ENCODE data around the gene REX1BD.

The REX1BD gene

DNA sequence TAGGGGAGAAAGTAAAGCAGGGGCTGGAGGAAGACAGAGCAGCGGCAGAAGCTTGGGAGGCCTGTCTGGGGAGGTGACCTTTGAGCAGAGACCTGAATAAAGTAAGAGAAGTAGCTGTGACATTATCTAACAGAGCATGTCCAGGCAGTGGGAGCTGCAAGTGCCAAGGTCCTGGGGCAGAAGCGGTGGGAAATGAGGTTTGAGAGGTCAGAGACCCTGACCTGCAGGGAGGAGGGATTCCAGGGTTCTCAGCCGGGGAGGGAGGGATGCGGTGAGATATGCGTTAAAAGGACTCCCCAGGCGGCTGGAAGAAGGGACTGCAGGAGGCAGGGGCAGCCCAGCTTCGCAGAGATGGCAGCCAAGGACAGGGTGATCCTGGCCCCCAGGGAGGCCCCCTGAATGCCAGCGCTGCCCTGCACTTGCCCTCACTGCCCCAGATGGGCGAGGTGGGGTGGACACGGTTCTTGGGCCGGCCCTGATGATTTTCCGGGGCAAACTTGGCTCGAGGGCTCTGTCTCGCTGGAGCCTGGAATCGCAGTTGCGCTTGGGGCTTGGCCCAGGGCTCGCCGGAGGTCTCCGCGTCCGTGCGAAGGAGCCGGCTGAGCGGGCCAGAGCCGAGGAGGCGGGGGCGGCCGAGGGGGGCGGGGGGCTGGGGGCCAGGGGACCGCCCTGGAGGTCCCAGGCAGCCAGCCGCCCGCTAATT is 14.8 kb downstream of the REX1BD start:
- DNase-seq (ENCODE audit: low read depth, low spot score) = no peak

DNA sequence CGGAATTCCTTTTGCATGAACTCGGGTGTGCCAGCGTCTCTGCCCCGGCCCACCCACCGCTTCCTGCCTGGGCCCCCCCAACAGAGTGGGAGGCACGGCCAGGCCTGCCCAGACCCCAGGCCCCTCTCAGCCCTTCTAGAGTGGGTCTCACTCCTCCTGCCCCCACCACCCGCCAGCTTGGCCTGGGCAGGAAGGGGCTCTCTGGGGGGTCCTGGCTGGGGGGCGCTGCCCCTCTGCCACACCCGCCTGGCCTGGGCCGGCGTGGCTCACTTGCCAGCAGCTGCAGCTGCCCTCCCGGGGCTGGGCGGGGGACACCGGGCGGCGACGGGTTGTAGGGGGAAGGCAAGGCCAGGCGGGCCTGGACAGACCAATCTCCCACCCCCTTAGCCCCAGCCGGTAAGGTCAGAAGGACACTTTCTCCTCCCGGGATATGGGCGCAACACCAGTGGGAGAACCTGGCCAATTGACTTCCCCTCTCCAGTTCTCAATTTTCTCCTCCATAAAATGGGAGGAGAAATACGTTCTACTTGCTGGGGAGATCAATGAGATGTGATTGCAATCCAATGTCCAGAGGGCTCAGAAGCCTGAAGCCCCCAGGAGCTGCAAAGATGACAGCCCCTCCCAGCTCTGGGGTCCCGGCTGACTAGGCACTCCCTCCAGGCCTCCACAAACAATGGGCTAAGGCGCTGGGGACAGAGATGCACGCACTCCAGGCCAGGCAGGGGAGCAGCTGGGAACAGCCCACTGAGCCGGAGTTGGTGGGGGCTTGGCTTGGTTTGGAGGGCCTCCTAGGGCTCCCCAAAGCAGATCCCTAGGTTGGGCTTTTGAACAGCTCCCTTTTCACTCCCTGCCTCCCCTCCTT is 15.6 kb downstream of the REX1BD start:
- no peak for DNase-seq (ENCODE audit: low read depth, low spot score)

DNA sequence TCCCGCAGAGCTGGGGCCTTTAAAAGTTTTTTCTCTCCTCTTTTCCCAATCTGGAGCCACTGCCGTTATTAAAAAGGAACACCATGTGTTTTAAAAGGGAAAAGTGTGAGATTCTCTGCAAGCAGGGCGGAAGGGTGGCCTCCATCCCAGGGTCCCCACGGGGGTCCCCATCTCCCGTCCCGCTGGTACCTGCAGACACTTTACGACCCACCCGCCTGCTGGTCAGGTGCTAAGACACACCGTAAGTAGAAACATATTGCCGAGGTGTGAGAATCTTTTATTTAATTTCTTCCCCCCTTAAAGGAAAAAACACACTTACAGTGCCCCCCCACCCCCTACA is 16.2 kb downstream of the REX1BD start:
- no peak for DNase-seq (ENCODE audit: low read depth, low spot score)

DNA sequence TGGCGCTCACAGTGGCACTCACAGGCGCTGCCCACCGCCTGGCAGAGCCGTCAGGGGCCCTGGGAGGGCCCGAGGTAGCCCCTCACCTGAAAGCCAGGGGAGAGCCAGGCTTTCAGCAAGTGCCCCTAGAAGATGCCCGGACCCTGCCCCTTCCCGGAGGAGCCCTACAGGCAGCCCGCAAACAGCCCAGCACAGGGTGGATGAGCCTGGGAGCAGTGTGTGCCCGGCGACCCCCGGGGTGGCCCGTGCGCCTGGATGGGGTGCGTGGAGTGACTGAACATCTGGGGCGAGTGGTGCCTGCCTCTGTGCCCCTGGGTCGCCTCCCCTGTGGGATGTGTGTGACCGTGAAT is 16.6 kb downstream of the REX1BD start:
- DNase-seq (ENCODE audit: low read depth, low spot score) = no peak

DNA sequence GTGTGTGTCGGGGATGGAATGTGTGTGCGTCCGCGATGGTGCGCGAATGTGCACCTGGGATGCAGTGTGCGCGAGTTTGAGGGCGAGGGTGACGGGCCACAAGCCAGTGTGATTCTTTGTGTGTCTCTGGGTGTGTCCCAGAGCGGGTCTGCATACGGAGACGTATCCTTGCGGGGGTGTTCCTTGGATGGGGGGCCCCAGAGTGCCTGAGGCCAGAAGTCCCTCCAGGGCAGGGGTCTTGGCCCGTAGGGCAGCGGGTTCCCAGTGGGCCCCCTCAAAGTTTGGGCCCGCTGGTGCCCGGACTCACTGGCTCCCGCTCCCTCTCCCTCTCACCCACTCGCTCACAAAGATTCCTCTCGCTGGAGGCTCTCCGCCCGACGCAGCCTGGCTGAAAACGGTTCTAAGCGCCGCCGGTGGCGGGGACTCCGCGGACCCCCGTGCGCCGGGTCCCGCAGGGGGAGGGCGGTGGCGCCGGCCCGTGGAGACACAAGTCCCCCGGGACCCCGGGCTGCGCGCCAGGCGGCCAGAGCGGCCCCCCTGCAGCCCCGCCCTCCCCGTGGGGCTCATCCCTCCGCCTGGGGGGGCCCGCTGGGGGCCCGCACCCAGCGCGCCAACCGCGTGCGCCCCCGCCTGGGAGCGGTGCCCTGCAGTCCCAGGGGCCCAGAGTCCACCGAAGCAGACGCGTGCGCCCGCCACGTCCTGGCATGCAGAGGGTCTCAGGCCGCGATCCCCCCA is 17.1 kb downstream of the REX1BD start:
- no peak for DNase-seq (ENCODE audit: low read depth, low spot score)

DNA sequence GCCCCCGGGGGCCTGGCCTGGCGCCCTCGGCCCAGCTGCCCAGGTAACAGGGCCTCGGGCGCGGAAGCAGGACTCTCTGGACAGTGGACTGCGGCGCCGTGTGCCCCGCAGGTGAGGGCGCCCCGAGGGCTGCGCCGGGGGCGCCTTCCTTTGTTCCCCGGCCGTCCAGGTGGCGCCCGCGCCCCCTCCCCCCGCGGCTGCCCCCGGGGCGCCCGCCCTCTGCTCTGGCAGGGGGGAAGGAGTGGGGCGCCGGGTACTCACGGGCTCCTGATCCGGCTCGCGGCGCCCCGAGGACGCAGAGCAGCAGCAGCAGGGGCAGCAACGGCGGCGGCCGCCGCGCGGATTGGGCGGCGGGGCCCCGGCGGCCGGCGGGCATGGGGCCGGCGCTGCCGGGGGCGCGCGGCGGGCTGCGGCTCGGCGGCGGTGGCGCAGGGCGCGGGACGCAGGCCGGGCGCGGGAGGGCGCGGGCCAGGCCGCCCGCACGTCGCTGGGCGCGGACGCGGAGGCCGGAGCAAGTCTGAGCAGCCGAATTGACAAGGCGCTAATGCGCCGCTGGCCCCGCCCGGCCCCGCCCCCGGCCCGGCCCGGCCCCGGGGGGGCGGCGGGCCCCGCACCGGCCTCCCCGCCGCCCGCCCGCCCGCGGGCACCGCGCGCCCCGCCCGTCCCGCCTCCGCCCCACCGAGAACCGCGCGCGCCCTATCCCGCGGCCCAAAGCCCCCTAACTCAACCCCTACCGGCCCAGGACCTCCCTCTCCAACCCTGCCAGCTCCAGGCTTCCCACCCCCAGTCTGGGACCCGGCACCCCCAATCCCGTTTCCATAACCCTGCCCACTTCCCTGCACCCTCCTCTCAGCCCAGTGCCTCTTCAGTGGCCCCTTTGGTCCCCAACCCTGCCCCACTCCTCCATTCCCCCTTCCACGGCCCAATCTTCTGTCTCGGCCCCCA is 18.0 kb downstream of the REX1BD start, which contains the start of gene CRLF1:
TSS of gene CRLF1 (minus strand) at position 519 of the 945 bp plus-strand sequence. CDS start at position 376, 143 bp downstream.
- DNase-seq (ENCODE audit: low read depth, low spot score) = no peak

DNA sequence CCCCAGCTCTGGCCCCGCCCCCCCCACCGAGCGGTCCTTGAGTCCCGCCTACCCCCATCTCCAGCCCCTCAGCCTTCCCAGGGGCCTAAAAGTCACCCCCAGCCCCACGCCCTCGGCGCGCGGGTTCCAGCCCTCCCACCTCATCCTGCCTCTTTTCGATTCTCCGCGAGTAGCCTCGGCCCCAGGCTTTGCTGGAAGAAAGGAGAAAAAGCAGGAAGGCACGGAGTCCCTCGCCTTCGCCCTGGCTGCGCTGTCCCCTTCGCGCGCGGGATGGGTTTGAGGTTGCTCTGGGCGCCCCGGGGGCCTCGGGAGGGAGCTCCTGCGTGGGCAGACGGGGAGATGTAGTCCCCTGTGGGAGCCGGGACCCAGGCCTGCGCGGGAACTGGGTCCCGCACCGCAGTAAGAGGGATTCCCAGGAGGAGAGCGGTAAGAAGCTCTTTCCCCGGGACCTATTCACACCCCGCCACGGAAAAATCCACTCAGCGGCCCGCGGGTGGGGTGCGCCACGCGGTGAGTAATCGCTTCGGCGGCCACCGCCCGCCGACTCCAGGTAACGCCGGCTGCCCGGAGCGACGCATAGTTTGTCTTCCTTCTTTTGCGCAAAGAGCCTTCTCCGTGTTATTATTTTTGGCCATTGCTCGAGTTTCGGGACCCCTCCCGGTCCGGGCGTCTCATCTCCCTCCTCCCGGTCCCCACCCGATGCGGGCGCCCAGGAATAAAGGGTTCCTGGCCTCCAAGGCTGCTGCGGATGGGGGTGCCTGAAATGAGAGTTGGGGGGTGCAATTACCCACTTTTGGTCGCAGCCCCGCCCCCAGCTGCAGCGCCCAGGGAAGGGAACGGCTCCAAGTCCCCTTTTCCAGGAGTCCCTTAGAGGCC is 18.9 kb downstream of the REX1BD start:
- no peak for DNase-seq (ENCODE audit: low read depth, low spot score)

DNA sequence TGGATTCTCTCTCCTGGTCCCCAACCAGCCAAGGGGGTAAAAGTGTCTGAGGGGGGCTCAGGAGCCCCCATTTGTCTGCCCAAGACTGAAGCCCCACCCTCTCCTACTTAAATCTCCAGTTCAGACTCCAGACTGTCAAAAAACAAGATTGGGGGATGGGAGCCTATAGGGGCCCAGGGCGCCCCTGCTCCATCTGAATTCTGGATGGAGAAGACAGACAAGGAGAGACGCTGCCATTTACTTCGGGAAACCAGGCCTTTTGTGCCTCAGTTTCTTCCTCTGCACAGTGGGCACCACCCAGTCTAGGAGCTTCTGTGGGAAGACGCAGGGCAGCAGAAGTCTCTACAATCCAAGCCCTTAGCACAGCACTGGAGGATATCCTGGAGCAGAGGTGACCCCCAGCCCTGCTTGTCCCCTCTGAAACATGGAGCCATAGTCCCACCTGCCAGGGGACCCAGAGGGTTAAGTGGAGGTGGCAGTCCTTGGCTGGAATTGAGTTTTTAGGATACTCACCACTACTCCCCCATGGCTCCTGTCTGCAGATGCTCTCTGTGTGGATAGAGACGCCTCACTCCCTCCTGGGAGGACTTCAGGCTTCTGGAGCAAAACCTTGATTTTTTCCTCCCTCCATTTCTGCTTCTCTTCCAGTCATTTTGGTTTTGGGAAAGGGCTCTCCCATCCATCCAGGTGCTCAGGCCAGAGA is 19.7 kb downstream of the REX1BD start:
- DNase-seq (ENCODE audit: low read depth, low spot score) = no peak

DNA sequence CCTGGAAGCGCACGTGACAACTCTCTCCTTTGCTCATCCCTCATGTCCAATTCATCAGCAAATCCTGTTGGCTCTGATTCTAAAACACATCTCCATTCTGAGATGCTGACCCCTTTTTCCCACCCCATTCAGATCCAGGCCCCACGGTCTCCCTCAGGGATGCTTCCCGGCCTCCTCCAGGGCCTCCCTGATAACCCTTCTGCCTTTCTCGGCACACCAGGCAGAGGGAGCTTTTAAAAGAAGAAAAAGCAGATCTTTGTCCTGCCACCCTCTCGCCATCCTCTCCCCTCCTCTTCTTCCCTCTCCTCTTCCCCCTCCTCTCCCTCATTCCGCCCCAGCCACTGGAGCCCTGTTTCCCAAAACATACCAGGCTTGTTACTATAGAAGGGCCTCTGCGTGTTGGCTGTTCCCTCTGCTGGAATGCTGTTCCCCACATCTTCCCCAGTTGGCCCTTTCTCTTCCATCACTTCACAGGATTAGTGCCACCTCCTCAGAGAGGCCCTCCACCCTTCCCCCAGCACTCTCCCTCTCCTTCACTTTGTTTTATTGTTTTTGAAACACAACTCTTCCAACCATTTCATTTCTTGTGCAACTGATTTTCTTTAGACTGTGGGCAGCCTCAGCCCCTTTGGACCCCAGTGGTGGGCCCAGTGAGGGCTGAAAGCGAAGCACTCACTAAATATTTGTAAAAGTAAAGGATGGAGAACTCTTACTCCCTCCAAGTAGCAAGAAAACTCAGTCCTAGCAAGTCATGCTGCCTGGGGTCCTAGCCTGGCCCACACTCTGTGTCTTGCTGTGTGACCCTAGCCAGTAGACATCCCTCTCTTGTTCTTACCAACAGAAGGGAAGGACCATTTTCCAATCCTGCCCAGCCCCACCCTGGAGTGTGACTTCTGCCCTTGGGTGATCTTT is 20.5 kb downstream of the REX1BD start:
- no peak for DNase-seq (ENCODE audit: low read depth, low spot score)

DNA sequence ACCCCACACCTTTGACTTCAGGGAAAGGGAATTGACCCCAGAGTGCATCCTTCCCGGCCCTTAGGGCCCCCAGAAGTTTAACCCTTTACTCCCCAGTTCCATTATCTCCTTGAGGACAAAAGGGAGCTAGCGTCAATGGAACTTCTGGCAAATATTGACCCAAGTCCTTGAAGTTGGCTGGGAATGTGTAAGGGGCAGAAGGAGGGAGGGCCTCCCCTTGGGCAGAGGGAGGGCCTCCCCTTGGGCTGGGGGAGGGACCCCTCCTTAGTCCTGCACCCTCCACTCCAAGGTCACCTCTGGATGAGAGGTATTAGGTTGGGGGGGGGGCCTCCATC is 21.1 kb downstream of the REX1BD start:
- no peak for DNase-seq (ENCODE audit: low read depth, low spot score)

DNA sequence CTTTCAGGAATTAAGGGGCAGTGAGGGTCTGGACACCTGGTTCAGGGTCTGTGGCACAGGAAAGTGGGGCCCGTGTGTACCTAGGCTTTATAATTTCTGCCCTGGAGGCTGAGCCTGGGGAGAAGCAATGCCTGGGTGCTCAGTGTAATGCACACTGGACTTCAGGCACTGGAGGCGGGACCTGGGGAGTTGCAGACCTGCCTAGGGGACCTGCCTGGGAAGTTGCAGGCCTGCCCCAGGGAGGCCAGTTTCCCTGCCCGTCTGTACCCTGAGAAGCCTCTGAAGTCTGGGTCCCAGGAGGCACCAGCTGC is 21.6 kb downstream of the REX1BD start:
- DNase-seq (ENCODE audit: low read depth, low spot score) = no peak

DNA sequence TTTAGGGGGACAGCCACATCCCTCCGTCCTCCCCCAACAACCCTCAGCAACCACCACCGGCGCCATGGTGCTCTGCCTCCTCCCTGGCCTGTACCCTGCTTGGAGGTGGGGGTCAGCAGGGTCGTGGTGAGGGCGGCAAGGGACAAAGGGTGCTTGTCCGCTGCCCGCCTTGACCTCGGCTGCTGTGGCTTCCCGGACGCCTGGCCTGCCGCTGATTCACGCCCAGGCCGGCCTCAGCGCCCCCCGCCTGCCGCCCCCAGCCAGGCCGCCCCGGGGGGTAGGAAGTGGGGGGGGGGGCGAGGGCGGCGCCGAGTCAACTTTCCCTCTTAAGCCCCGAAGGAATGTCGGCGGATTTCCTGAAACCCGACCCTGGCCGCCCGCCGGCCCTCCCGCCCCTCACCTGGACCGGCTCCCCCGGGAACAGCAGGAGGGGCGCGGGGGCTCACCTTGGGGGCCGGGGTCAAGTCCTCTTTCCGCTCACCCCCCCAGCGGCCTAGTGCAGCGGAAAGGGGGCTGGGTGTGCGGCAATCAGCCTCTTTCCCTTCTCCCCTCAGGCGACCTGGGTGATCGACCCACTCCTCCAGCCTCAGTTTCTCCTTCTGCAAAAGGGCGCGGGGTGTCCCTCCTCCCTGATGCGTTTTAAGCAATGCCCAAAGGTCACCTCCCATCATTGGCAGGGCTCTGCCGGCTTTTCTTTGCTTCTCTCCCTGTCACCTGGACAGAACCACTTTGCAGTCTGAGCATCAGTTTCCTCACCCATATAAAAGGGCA is 22.1 kb downstream of the REX1BD start:
- no peak for DNase-seq (ENCODE audit: low read depth, low spot score)

DNA sequence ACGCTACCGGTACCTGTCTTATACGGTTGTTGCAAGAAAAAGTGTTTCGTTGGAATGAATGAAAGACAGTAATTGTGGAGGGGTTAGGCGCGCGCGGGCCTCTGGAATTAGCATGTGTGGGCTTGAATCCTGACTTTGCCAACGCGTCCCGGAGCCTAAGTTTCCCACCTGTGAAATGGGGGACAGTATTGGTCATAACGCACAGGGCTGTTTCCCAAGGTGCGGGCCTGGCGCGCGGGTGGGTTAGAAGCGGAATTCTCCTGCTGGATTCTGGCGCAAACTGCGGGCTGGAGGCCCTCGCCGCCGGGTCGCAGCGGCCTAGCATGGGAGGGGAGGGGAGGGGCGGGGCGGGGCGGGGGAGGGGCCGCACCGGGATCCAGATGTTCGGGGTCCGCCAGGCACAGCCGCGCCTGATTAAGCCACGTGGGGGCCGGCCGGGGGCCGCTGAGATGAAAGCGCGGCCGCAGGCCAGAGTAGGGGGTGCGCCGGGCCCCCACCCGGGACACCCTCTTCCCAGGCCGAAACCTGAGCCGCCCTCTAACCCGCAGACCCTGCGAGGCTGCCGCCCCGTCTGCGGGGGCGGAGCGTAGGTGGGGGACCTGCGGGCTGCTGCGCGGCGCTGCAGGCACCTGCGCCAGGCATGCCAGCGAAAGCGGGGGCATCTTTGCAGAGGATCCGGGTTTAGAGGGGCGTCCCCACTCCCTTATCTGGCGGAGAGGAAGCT is 22.9 kb downstream of the REX1BD start:
- DNase-seq (ENCODE audit: low read depth, low spot score) = no peak

DNA sequence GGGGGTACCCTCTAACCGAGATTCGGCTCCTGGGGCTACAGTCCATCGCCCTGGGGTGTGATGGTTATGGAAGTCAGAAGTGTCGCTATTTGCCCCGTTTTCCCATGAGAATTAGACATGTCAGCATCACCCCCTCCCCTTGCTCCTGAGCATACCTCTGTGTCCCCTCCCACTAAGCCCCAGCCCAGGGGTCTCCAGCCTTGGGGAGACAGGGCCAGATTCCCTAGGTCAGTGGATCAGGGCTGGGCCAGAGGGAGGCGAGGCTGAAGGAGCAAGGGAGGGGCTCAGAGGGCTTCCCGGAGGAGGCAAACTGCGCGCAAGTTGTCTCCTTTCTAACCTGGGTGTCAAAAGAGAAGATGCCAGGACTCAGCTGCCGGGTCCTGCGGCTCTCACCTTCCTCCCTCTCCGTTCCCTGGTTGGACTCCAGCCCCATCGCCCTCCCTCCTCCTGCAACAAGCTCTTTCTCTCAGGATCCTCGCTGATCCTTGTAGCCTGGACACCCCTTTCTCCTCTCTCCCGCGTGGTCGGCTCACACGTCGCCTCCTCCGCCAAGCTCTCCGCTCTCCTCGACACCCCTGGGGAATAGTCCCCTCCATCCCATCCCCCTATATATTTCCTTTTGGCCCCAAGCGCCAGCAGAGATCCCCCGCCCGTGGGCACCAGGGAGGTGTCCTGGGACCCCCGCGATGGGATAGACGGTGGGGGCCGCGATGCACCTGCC is 23.6 kb downstream of the REX1BD start:
- no peak for DNase-seq (ENCODE audit: low read depth, low spot score)

DNA sequence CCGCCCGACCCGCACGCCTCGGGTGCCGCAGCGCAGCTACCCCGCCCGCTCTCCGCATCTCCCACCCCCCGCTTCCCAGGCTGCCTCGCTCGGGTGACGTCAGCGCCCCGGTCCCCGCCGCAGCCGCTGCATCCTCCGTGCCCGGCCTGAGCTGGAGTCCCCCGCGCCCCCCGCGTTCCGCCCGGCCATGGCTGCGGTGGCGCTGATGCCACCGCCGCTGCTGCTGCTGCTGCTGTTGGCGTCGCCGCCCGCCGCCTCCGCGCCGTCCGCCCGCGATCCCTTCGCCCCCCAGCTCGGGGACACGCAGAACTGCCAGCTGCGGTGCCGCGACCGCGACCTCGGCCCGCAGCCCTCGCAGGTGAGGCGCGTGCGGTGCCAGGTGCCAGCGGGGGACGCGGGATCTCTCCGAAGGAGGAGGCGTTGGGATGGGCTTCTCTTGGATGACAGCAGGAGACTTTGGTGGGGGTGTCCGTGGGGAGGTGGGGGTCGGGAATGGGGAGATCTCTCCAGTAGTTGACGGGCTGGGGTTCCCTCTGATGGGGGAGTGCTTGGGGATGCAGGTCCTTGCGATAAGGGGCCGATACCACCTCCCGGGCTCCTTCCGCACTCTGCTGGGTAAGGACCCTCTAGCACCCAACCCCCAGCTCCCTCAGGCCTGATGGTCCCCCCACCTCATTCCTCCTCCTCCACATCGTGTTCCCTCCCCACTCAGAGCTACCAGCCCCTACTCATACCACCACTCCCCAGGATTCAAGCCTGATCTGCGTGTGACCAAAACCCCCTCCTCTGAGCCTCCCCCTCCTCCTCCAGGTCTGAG is 24.4 kb downstream of the REX1BD start, which contains the start of gene TMEM59L:
TSS of gene TMEM59L (plus strand) at position 99 of the 817 bp plus-strand sequence. CDS start at position 188, 89 bp downstream.
- DNase-seq (ENCODE audit: low read depth, low spot score) = no peak
